GM12878 (cell line): ENCODE results near the gene SHC4. TPM values are rescaled to one million over a fixed set of nuclear protein-coding genes. Genes with fewer than 3 reads are reported as not detected.

Experiments
- ATAC-seq: fragments of 200-7000 bp; cut with Tn5 transposase; 3 replicates; pipeline ENCODE4 v1.9.1; 2020; ENCODE audit warnings: mild to moderate bottlenecking, moderate library complexity
- BruUV-seq: library from RNA; stranded (reverse); fragments of 400-500 nt; replicated peaks from 2 replicates; lab custom pipeline; 2021; lab: Mats Ljungman, UMichigan
- CTCF ChIA-PET: fragments of 300-600 bp; sonication (Branson Sonifier 250); formaldehyde crosslinking; extraction: SDS; loops from one replicate; lab custom pipeline; 2021; ENCODE audit warnings: inconsistent platforms; lab: Yijun Ruan, JAX
- POLR2A ChIA-PET: fragments of 350-600 bp; formaldehyde crosslinking; extraction: SDS; loops from one replicate; lab custom pipeline; 2021; ENCODE audit warnings: inconsistent platforms; lab: Charles Lee
- RAD21 ChIA-PET: fragments of 300-600 bp; sonication (Branson Sonifier 250); formaldehyde crosslinking; loops from one replicate; lab custom pipeline; 2023; ENCODE audit warnings: antibody characterized with exemption; ENCODE audit not compliant: unreplicated experiment; lab: Charles Lee
- SMC1A ChIA-PET: fragments of 300-600 bp; sonication (Branson Sonifier 250); formaldehyde crosslinking; loops from one replicate; lab custom pipeline; 2023; ENCODE audit not compliant: unreplicated experiment, uncharacterized antibody; lab: Charles Lee
- DNase-seq: peaks from one replicate; pipeline ENCODE4 v3.0.0-alpha.2; 2011; ENCODE audit warnings: low read depth, low spot score
- FAIRE-seq: peaks from 3 replicates; lab custom pipeline; 2011; peaks lifted over from hg19 to GRCh38; lab: Jason Lieb, UNC
- H2AFZ ChIP-seq: 2 replicates; pipeline ENCODE4 v1.6.0; 2011; ENCODE audit warnings: low read depth, low read length, control low read depth; ENCODE audit not compliant: control insufficient read depth
- H3K27ac ChIP-seq: 2 replicates; pipeline ENCODE4 v1.5.1; 2011; ENCODE audit warnings: control low read depth; ENCODE audit not compliant: control insufficient read depth, insufficient read depth
- H3K27me3 ChIP-seq, 2 experiments: replicated peaks in 1 of 2; 2 replicates each; pipeline versions ENCODE4 v1.6.0 to v1.6.1; 2011; ENCODE audit warnings: low read length in 1 of 2; ENCODE audit not compliant: control insufficient read depth in 2 of 2, insufficient read depth in 2 of 2
- H3K36me3 ChIP-seq, 2 experiments: 2 replicates each; pipeline ENCODE4 v1.5.1; 2011; ENCODE audit warnings: low read length in 1 of 2; ENCODE audit not compliant: control insufficient read depth in 2 of 2, insufficient read depth in 2 of 2
- H3K4me1 ChIP-seq: 2 replicates; pipeline ENCODE4 v1.6.1; 2011; ENCODE audit warnings: mild to moderate bottlenecking, low read length, moderate library complexity, mixed read lengths; ENCODE audit not compliant: control insufficient read depth, insufficient read depth
- H3K4me2 ChIP-seq: 2 replicates; pipeline ENCODE4 v1.6.0; 2011; ENCODE audit warnings: control low read depth; ENCODE audit not compliant: control insufficient read depth, insufficient read depth
- H3K4me3 ChIP-seq: fragments of 200-600 bp; sonication (generic); 2 replicates; pipeline ENCODE4 v1.5.1; 2016
- H3K79me2 ChIP-seq: 2 replicates; pipeline ENCODE4 v1.6.0; 2011; ENCODE audit warnings: low read length; ENCODE audit not compliant: control insufficient read depth, insufficient read depth
- H3K9ac ChIP-seq: 2 replicates; pipeline ENCODE4 v1.8.0; 2011; ENCODE audit warnings: low read length, control low read depth, mixed read lengths; ENCODE audit not compliant: control insufficient read depth, insufficient read depth
- H3K9me3 ChIP-seq: replicated peaks from 3 replicates; pipeline ENCODE4 v1.5.1; 2011; ENCODE audit warnings: mild to moderate bottlenecking, low read length; ENCODE audit not compliant: control insufficient read depth, insufficient read depth
- H4K20me1 ChIP-seq: 2 replicates; pipeline ENCODE4 v1.6.0; 2011; ENCODE audit not compliant: control insufficient read depth, insufficient read depth
- BMI1 ChIP-seq: fragments of 450-650 bp; IDR thresholded peaks from 2 replicates; pipeline ENCODE4 v1.6.1; 2016; ENCODE audit warnings: mild to moderate bottlenecking, moderate library complexity, borderline replicate concordance
- CHD1 ChIP-seq: IDR thresholded peaks from 2 replicates; pipeline ENCODE4 v1.6.1; 2012; ENCODE audit warnings: low read depth, low read length, improper control_type of control experiment
- MEF2A ChIP-seq: IDR thresholded peaks from 2 replicates; pipeline ENCODE4 v1.6.1; 2011; ENCODE audit warnings: low read depth, mild to moderate bottlenecking, low read length, moderate library complexity; ENCODE audit not compliant: insufficient read depth
- MTA2 ChIP-seq: fragments of 450-650 bp; IDR thresholded peaks from 2 replicates; pipeline ENCODE4 v1.6.1; 2016; ENCODE audit warnings: low read depth, mild to moderate bottlenecking, moderate library complexity
- NFYA ChIP-seq: IDR thresholded peaks from 2 replicates; pipeline ENCODE4 v1.6.1; 2011; ENCODE audit warnings: low read depth, mild to moderate bottlenecking, low read length, improper control_type of control experiment, borderline replicate concordance
- NR2C1 ChIP-seq: fragments of 450-650 bp; IDR thresholded peaks from 2 replicates; pipeline ENCODE4 v1.6.1; 2017; ENCODE audit warnings: antibody characterized with exemption, mild to moderate bottlenecking, moderate library complexity
- SIN3A ChIP-seq: IDR thresholded peaks from 2 replicates; pipeline ENCODE4 v1.6.1; 2012; ENCODE audit warnings: low read depth, low read length, improper control_type of control experiment
- TCF12 ChIP-seq: IDR thresholded peaks from 2 replicates; pipeline ENCODE4 v1.6.1; 2011; ENCODE audit warnings: low read depth, mild to moderate bottlenecking, low read length
- USF2 ChIP-seq: IDR thresholded peaks from 2 replicates; pipeline ENCODE4 v1.6.1; 2011; ENCODE audit warnings: low read depth, low read length, improper control_type of control experiment, borderline replicate concordance
- WRNIP1 ChIP-seq: IDR thresholded peaks from 2 replicates; pipeline ENCODE4 v1.6.1; 2011; ENCODE audit warnings: low read depth, low read length, improper control_type of control experiment, borderline replicate concordance
- ZNF217 ChIP-seq: fragments of 450-650 bp; IDR thresholded peaks from 2 replicates; pipeline ENCODE4 v1.6.1; 2017; ENCODE audit warnings: antibody characterized with exemption, mild to moderate bottlenecking
- WGBS: methylation state at CpG from one replicate; pipeline ENCODE4 v1.1.6; 2016; ENCODE audit warnings: low lambda C conversion rate; ENCODE audit not compliant: insufficient replicate concordance, insufficient coverage; ENCODE audit errors: missing lambda C conversion rate; 5-methylcytosine and 5-hydroxymethylcytosine counted together
- in situ Hi-C: fragments of 300-500 bp; cut with MboI; formaldehyde crosslinking; loops from 9 replicates; pipeline ENCODE4 v1.14.3; 2018; ENCODE audit warnings: mixed read lengths
- intact Hi-C: fragments of 100-400 bp; cut with micrococcal nuclease; formaldehyde crosslinking; loops from one replicate; pipeline ENCODE4 v1.14.2; 2022; ENCODE audit not compliant: unreplicated experiment
- polyA plus RNA-seq, 11 experiments: library from polyadenylated mRNA; depleted of rRNA in 4 of 11; unstranded in 6 of 11; stranded (reverse) in 5 of 11; fragments of >200 nt; fragmentation: Nextera tagmentation in 4 of 11; fragmentation: Illumina TruSeq in 1 of 11; extraction: Ambion mirVana in 4 of 11; extraction: Trizol in 1 of 11; gene quantifications; 1 replicate in 1 of 11; 2 replicates in 10 of 11; pipeline versions ENCODE4 v1.2.1 to v1.2.3, GENCODE V29; 2011 to 2016; ENCODE audit warnings: inconsistent platforms in 2 of 11, missing spikeins in 2 of 11, low read depth in 1 of 11
- total RNA-seq, 4 experiments: library from RNA; depleted of rRNA in 3 of 4; stranded (reverse); fragments of >200 nt in 3 of 4; fragmentation: Illumina TruSeq in 1 of 4; extraction: Trizol in 1 of 4; gene quantifications; 2 replicates each; pipeline versions ENCODE4 v1.2.1 to v1.2.3, GENCODE V29; 2013 to 2021
- TF ChIP-seq, protein P1 (sequence below), 3 experiments: IDR thresholded peaks in 2 of 3; conservative IDR thresholded peaks in 1 of 3; 2 replicates each; pipeline ENCODE4 v1.5.1; 2011; ENCODE audit warnings: low read depth in 3 of 3, low read length in 3 of 3, mild to moderate bottlenecking in 3 of 3, control low read depth in 2 of 3, moderate library complexity in 2 of 3, inconsistent platforms in 1 of 3, mixed read lengths in 1 of 3; ENCODE audit not compliant: control insufficient read depth in 2 of 3, insufficient read depth in 1 of 3; ENCODE audit errors: extremely low read depth in 1 of 3
- TF ChIP-seq, protein P2 (sequence below): IDR thresholded peaks from 2 replicates; pipeline ENCODE4 v1.6.1; 2011; ENCODE audit warnings: mild to moderate bottlenecking, low read depth, low read length, moderate library complexity; ENCODE audit not compliant: insufficient replicate concordance
- TF ChIP-seq, protein P3 (sequence below): IDR thresholded peaks from 2 replicates; pipeline ENCODE4 v1.6.1; 2011; ENCODE audit warnings: borderline replicate concordance, low read depth, mild to moderate bottlenecking, moderate library complexity, mixed read lengths, low read length; ENCODE audit not compliant: insufficient read depth; ENCODE audit errors: extremely low read length
- TF ChIP-seq, protein P4 (sequence below): fragments of 450-650 bp; IDR thresholded peaks from 2 replicates; pipeline ENCODE4 v1.6.1; 2017; ENCODE audit warnings: mild to moderate bottlenecking

SHC4 gene
- total and polyA plus RNA-seq, 10 of the 15 experiments (the other 5 are each of a cell fraction or from before 2014, with no cell fraction given) = 0.04 to 0.87 (median 0.14) TPM

- ChIA-PET CTCF (interaction anchor here (1.5 to 4.5 kb wide), 2 partner anchors 74 to 255 kb away, joined by 3 to 21 read pairs; partner anchors contain the start of gene SHC4), POLR2A (no interaction called here), SMC1A (interaction anchor here (0.9 to 2.4 kb wide), 5 partner anchors 13 to 48 kb away, joined by 3 to 12 read pairs (median 5); partner anchors contain the start of gene EID1), RAD21 (interaction anchor here (1.2 to 1.6 kb wide), 2 partner anchors 56 to 75 kb away, joined by 3 read pairs; no protein-coding TSS in a partner anchor)
- Histone ChIP-seq H3K4me2 (no peak overlapping the region), H3K36me3 (no peaks in the 10 kb centered on the region), H3K9me3 (no peaks in the 10 kb centered on the region), H3K27me3 (no peaks in the 10 kb centered on the region), H3K4me1 (no peaks in the 10 kb centered on the region), H2AFZ (no peak overlapping the region), H3K27ac (no peak overlapping the region), H3K9ac (no peak overlapping the region), H3K79me2 (no peaks in the 10 kb centered on the region), H3K4me3 (no peak overlapping the region), H4K20me1 (no peaks in the 10 kb centered on the region)
- in situ Hi-C loops (no loop called here), intact Hi-C loops (no loop called here)
- FAIRE-seq (no peak), DNase-seq (no peak), ATAC-seq (no peak)
- TF ChIP-seq, protein P1, sequence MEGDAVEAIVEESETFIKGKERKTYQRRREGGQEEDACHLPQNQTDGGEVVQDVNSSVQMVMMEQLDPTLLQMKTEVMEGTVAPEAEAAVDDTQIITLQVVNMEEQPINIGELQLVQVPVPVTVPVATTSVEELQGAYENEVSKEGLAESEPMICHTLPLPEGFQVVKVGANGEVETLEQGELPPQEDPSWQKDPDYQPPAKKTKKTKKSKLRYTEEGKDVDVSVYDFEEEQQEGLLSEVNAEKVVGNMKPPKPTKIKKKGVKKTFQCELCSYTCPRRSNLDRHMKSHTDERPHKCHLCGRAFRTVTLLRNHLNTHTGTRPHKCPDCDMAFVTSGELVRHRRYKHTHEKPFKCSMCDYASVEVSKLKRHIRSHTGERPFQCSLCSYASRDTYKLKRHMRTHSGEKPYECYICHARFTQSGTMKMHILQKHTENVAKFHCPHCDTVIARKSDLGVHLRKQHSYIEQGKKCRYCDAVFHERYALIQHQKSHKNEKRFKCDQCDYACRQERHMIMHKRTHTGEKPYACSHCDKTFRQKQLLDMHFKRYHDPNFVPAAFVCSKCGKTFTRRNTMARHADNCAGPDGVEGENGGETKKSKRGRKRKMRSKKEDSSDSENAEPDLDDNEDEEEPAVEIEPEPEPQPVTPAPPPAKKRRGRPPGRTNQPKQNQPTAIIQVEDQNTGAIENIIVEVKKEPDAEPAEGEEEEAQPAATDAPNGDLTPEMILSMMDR (IDR thresholded peaks at IDR 0.05 in 2 of 3, conservative IDR thresholded peaks at IDR 0.05 in 1 of 3; ENCODE audit: control insufficient read depth in 2 of 3, extremely low read depth in 1 of 3, insufficient read depth in 1 of 3, low read depth in 3 of 3, low read length in 3 of 3) = no peak
- TF ChIP-seq TCF12 = no peak
- TF ChIP-seq, protein P2, sequence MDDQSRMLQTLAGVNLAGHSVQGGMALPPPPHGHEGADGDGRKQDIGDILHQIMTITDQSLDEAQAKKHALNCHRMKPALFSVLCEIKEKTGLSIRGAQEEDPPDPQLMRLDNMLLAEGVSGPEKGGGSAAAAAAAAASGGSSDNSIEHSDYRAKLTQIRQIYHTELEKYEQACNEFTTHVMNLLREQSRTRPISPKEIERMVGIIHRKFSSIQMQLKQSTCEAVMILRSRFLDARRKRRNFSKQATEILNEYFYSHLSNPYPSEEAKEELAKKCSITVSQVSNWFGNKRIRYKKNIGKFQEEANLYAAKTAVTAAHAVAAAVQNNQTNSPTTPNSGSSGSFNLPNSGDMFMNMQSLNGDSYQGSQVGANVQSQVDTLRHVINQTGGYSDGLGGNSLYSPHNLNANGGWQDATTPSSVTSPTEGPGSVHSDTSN = no peak
- TF ChIP-seq BMI1 = no peak
- no peak for TF ChIP-seq NFYA
- TF ChIP-seq, protein P3, sequence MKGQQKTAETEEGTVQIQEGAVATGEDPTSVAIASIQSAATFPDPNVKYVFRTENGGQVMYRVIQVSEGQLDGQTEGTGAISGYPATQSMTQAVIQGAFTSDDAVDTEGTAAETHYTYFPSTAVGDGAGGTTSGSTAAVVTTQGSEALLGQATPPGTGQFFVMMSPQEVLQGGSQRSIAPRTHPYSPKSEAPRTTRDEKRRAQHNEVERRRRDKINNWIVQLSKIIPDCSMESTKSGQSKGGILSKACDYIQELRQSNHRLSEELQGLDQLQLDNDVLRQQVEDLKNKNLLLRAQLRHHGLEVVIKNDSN = no peak
- no peak for TF ChIP-seq USF2
- TF ChIP-seq WRNIP1 = no peak
- TF ChIP-seq, protein P4, sequence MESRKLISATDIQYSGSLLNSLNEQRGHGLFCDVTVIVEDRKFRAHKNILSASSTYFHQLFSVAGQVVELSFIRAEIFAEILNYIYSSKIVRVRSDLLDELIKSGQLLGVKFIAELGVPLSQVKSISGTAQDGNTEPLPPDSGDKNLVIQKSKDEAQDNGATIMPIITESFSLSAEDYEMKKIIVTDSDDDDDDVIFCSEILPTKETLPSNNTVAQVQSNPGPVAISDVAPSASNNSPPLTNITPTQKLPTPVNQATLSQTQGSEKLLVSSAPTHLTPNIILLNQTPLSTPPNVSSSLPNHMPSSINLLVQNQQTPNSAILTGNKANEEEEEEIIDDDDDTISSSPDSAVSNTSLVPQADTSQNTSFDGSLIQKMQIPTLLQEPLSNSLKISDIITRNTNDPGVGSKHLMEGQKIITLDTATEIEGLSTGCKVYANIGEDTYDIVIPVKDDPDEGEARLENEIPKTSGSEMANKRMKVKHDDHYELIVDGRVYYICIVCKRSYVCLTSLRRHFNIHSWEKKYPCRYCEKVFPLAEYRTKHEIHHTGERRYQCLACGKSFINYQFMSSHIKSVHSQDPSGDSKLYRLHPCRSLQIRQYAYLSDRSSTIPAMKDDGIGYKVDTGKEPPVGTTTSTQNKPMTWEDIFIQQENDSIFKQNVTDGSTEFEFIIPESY = no peak
- no peak for TF ChIP-seq MTA2
- no peak for TF ChIP-seq ZNF217
- TF ChIP-seq NR2C1 = no peak
- no peak for TF ChIP-seq MEF2A
- TF ChIP-seq CHD1 = no peak
- no peak for TF ChIP-seq SIN3A
- no TSS peak for BruUV-seq
- WGBS = 77% methylated on average over 6 of the region's 6 CpGs
Measured at GRCh38 chr15:48891232-48891765, 72.4 kb downstream of the SHC4 start.
